MM.1S (cell line): ENCODE measurements around the gene MUC5B.

ENCODE experiments used
- CTCF ChIP-seq: fragments of 300-600 bp; sonication (generic); IDR thresholded peaks from 2 replicates; pipeline ENCODE4 v1.5.1; 2016; ENCODE audit warnings: antibody characterized with exemption, low read length, mixed read lengths
- EZH2phosphoT487 ChIP-seq: fragments of 300-600 bp; sonication (generic); IDR thresholded peaks from 2 replicates; pipeline ENCODE4 v1.6.1; 2018; ENCODE audit warnings: antibody characterized with exemption, low read length

GRCh38 chr11:1255151-1255550 lies 32.3 kb downstream of the MUC5B start:
- TF ChIP-seq CTCF: no peak
- no peak for TF ChIP-seq EZH2phosphoT487
